GM18858 (cell line): ENCODE data around the gene GCNT3.
"Not testable (repeated sequence)": the region's sequence is repeated elsewhere in the genome, so short reads cannot be mapped to it uniquely, and the experiment has no call there.

Source experiments
- ATAC-seq: cut with Tn5 transposase; IDR thresholded peaks from one replicate; pipeline ENCODE4 v1.9.1; 2021; ENCODE audit not compliant: unreplicated experiment

The GCNT3 gene

GRCh38 chr15:59615661-59616060 is 4.1 kb downstream of the GCNT3 start:
- ATAC-seq = no peak

GRCh38 chr15:59616379-59616778 is 4.8 kb downstream of the GCNT3 start:
- no peak for ATAC-seq

- no peak for ATAC-seq
Observed at GRCh38 chr15:59618406-59618805, 6.8 kb downstream of the GCNT3 start.

- ATAC-seq = no peak
Observed at GRCh38 chr15:59622289-59622688, 10.7 kb downstream of the GCNT3 start.

- no peak for ATAC-seq
Observed at GRCh38 chr15:59632714-59633113, 21.1 kb downstream of the GCNT3 start.

GRCh38 chr15:59636184-59636583 is 24.6 kb downstream of the GCNT3 start:
- no peak for ATAC-seq

GRCh38 chr15:59637507-59637906 is 25.9 kb downstream of the GCNT3 start:
- not testable (repeated sequence) for ATAC-seq

GRCh38 chr15:59642351-59642750 is 30.8 kb downstream of the GCNT3 start:
- ATAC-seq = no peak

GRCh38 chr15:59644756-59645155 is 33.2 kb downstream of the GCNT3 start:
- no peak for ATAC-seq

GRCh38 chr15:59645812-59646211 is 34.2 kb downstream of the GCNT3 start:
- not testable (repeated sequence) for ATAC-seq

GRCh38 chr15:59646277-59646676 is 34.7 kb downstream of the GCNT3 start:
- ATAC-seq = no peak

- ATAC-seq = no peak
Observed at GRCh38 chr15:59647085-59647484, 35.5 kb downstream of the GCNT3 start.

- no peak for ATAC-seq
Observed at GRCh38 chr15:59649603-59650002, 38.0 kb downstream of the GCNT3 start.

- ATAC-seq = no peak
Observed at GRCh38 chr15:59654046-59654445, 42.5 kb downstream of the GCNT3 start.

- peak; percentile 90 for ATAC-seq
Observed at GRCh38 chr15:59656897-59657634, 45.5 kb downstream of the GCNT3 start, which contains the start of gene GTF2A2. Gene GTF2A2, minus strand, starts transcription at chr15:59657515. Its CDS starts 5,238 bp downstream, at chr15:59652277.

GRCh38 chr15:59657635-59658125 is 46.1 kb downstream of the GCNT3 start:
- no peak for ATAC-seq

- ATAC-seq = no peak
Observed at GRCh38 chr15:59659366-59659765, 47.8 kb downstream of the GCNT3 start.

- ATAC-seq = no peak
Observed at GRCh38 chr15:59662260-59662659, 50.7 kb downstream of the GCNT3 start.

- ATAC-seq = no peak
Observed at GRCh38 chr15:59668556-59668955, 57.0 kb downstream of the GCNT3 start.
